Measurements from ENCODE around the gene OAT.

The OAT gene

DNA sequence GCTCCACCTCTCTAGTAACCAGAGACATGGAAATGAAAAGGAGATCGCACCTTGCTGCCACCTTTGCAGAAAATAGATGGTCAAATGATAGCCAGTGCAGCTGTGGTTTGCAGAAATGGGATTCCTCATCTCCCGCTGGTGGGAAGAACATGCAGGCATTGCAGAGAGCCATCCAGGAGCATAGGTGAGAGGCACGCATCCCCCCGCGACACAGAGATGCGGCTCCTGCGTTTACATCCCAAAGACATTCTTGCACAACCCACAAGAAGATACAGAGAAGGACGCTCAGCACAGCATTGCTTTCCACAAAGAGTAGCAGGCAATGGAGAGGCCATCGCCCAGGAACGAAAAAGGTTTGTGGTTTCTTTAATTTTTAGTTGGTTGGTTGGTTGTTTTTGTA lies 56.2 kb downstream of the OAT start:
- ATAC-seq = no peak

GRCh38 chr10:124359336-124359832 lies 59.3 kb downstream of the OAT start:
- no peak overlapping the region for H3K27ac Mint-ChIP-seq
- H3K4me1 Mint-ChIP-seq = peaks cover 6% of the 10 kb centered on the region
- ATAC-seq = no peak

More for the DNA sequence above, 56.2 kb downstream of the OAT start:
- DNase-seq (ENCODE audit: low spot score in 2 of 2) = no peak
- no peak overlapping the region for H3K27ac Mint-ChIP-seq
- H3K4me3 Mint-ChIP-seq = no peak overlapping the region
- H3K9me3 Mint-ChIP-seq = peaks cover 3% of the 10 kb centered on the region
- no peaks in the 10 kb centered on the region for H3K36me3 Mint-ChIP-seq
- H3K4me1 Mint-ChIP-seq = peaks cover 7% of the 10 kb centered on the region

GRCh38 chr10:124357561-124357885 lies 61.2 kb downstream of the OAT start:
- no peak for DNase-seq (ENCODE audit: low spot score in 2 of 2)
- ATAC-seq = no peak
- peaks cover 11% of the 10 kb centered on the region for H3K4me1 Mint-ChIP-seq
- H3K36me3 Mint-ChIP-seq = no peaks in the 10 kb centered on the region
- no peak overlapping the region for H3K27ac Mint-ChIP-seq
- no peak overlapping the region for H3K4me3 Mint-ChIP-seq
- peaks cover 3% of the 10 kb centered on the region for H3K9me3 Mint-ChIP-seq

More at GRCh38 chr10:124359336-124359832, 59.3 kb downstream of the OAT start:
- DNase-seq (ENCODE audit: low spot score in 2 of 2) = no peak
- Mint-ChIP-seq H3K4me3 (no peak overlapping the region), H3K9me3 (peaks cover 3% of the 10 kb centered on the region), H3K36me3 (no peaks in the 10 kb centered on the region)

DNA sequence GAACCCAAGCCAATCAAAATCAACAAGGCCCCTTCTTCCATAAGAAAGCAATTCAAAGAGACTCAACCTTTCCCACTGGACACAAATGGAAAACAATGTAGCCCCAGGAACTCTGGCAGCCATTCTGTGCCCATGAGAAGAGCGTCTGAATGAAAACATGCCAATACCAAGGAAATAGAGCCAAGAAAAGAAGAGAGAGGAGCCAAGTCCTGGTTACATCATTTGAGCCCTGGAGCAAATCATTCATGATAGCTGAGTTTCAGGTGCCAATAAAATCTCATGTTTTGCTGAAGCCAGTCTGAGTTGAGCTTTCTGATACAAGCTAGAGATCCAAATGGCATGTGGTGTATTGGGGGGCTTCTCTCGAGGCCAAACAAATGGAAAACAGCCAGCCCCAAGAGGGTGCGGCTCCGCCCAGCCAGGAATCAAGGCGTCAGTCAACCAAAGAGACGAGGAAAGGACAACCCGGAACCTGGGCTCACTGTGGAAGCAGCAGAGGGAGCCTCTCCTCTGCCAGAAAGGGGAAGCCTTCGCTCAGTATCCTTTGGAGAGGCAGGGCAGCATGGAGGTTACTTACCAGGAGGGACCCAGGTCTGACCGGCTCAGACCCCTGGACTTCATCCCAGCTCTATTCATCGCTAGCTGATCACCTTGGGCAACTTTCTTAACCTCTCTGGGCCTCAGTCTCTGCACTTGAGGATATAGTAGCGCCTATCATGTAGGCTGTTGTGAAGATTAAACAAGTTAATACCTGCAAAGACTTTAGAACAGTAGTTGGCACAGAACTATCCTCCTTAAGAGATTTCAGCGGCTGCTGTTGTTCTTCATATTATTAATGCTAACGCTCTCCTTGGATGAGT lies 61.8 kb downstream of the OAT start:
- ATAC-seq = no peak
- peaks cover 3% of the 10 kb centered on the region for H3K9me3 Mint-ChIP-seq
- no peaks in the 10 kb centered on the region for H3K36me3 Mint-ChIP-seq
- no peak overlapping the region for H3K27ac Mint-ChIP-seq
- DNase-seq (ENCODE audit: low spot score in 2 of 2) = no peak
- H3K4me1 Mint-ChIP-seq = peaks cover 11% of the 10 kb centered on the region
- no peak overlapping the region for H3K4me3 Mint-ChIP-seq

DNA sequence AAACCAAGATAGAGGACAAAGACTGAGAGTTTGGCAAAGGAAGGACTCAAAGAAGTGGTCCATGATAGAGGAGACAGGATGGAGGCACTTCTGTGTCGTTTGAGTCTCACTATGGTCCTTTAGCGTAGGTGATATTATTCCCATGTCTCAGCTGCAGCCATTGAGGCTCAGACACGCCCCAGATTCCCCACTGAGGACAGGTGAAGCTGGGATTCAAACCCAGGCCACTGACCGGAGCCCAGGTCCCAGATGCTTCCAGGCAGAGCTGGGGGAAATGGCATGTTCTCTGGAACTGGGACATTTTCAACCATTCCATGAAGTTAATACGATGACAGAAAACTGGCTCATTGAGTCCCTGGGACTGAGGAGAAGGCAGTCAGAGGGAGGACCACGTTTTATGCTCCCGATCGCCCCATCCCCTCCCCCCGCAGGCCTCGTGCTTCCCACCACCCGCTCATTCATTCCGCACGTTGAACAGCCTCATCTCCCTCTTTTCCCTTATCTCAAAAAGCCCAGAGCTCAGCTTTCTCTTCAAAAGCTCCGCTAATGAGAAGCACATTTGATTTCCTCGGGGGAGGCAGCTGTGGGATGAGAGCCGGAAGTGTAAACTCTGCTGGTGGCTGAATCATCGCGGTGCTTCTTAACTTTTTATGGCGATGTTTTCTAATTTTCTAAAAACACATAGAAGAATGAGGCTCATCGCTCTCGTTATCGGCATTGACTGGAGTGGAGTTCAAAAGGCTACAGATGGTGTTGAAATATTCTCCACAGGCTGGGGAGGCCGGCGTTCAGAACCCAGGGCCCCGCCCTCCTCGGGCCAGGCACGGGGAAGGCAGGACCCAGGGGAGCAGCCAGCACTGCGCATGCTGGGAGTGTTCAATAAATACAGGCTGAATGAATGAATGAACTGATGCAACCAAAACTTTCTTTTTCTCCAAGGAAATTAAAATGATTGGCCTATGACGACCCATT lies 64.0 kb downstream of the OAT start:
- ATAC-seq = peak; percentile 81
- H3K4me3 Mint-ChIP-seq = peak overlapping the region; percentile 70
- H3K36me3 Mint-ChIP-seq = no peaks in the 10 kb centered on the region
- H3K27ac Mint-ChIP-seq = peak overlapping the region; percentile 75
- H3K4me1 Mint-ChIP-seq = peaks cover 11% of the 10 kb centered on the region
- peak in 1 of 2 donors; percentile 60 for DNase-seq (ENCODE audit: low spot score in 2 of 2)
- peaks cover 2% of the 10 kb centered on the region for H3K9me3 Mint-ChIP-seq

- Mint-ChIP-seq H3K4me1 (peaks cover 11% of the 10 kb centered on the region), H3K36me3 (no peaks in the 10 kb centered on the region), H3K4me3 (peak overlapping the region; percentile 70), H3K27ac (no peak overlapping the region), H3K9me3 (no peaks in the 10 kb centered on the region)
- ATAC-seq (no peak), DNase-seq (ENCODE audit: low spot score in 2 of 2) (no peak)
Measured at GRCh38 chr10:124353896-124354295, 64.8 kb downstream of the OAT start.

DNA sequence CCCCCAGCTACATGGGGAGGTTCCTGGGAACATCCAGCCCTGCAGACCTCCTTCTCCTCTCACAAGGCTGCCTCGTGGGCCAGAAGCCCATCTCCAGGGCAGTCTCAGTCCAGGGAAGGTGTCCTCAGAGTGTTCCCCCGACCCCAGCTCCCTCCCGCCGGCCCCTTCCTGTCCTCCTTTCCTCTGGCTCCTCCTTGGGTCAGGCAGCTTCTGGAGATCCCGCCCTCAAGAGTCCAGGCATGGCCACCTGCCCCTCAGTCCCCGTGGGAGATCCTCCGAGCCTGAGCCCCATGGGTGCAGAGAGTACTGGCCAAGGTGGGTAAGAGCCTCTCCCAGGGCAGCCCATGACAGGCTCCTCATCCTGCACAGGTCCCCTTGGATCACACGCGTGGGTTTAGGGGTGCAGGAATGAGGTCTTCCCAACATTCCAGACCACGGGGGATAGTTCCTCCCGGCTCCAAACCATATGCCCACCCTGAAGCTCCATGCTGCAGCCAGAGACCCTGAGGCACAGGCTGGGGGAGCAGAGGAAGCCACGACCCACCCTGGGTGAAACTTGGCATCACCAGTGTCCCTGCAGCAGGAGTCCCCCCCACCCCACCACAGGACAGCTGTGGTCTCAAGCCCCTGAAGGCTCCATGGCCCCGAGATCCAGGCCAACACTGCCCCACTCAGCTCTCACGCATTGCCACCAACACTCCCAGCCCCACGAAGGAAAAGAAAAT lies 65.5 kb downstream of the OAT start:
- H3K27ac Mint-ChIP-seq = no peak overlapping the region
- H3K9me3 Mint-ChIP-seq = no peaks in the 10 kb centered on the region
- H3K36me3 Mint-ChIP-seq = no peaks in the 10 kb centered on the region
- peaks cover 11% of the 10 kb centered on the region for H3K4me1 Mint-ChIP-seq
- DNase-seq (ENCODE audit: low spot score in 2 of 2) (no peak), ATAC-seq (no peak)
- no peak overlapping the region for H3K4me3 Mint-ChIP-seq

DNA sequence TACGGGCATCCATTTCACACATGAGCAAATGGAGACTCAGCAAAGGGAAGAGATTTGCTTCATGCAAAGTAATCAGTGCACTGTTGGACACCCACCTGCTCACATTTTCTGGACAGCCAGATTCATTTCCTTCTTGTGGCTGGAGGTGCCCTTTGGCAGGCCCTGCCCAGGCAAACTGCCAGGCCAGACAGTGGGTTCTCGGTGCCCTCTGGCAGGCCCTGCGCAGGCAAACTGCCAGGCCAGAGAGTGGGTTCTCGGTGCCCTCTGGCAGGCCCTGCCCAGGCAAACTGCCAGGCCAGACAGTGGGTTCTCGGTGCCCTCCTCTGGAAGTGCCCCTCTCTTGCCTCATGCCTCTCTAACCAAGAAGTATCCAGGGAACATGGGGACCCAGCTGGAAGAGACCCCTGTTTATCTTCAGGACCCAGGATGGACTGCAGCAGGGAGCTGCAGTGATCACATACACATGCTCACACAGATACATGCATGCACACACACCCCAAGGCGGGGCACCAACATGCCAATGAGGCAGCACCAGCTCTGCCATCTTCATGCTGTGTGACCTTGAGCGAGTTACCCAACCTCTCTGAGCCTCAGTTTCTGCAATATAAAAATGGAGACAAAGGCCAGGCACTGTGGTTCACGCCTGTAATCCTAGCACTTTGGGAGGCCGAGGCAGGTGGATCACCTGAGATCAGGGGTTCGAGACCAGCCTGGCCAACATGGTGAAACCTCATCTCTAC lies 67.1 kb downstream of the OAT start:
- Mint-ChIP-seq H3K9me3 (no peaks in the 10 kb centered on the region), H3K36me3 (no peaks in the 10 kb centered on the region), H3K4me1 (peaks cover 11% of the 10 kb centered on the region), H3K4me3 (no peak overlapping the region), H3K27ac (no peak overlapping the region)
- DNase-seq (ENCODE audit: low spot score in 2 of 2) (no peak), ATAC-seq (no peak)

DNA sequence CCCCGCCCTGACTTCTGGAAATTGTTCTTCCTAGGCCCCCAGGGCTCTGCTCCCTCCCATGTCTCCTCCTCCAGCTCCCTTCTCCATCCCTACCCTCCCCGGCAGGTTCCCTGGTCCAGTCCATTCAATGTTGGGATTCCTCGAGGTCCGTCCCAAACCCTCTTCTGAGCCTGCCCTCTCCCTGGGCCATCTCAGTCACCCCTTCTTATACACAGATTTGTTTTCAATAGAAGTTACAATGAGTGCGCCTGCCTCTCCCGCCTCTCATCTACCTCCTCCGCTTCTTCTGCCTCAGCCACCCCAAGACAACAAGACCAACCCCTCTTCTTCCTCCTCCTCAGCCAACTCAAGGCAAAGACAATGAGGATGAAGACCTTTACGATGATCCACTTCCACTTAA lies 67.9 kb downstream of the OAT start:
- H3K27ac Mint-ChIP-seq = no peak overlapping the region
- no peak for DNase-seq (ENCODE audit: low spot score in 2 of 2)
- H3K9me3 Mint-ChIP-seq = no peaks in the 10 kb centered on the region
- H3K36me3 Mint-ChIP-seq = no peaks in the 10 kb centered on the region
- H3K4me1 Mint-ChIP-seq = peaks cover 11% of the 10 kb centered on the region
- ATAC-seq = no peak
- H3K4me3 Mint-ChIP-seq = no peak overlapping the region

- ATAC-seq = no peak
- no peak overlapping the region for H3K4me3 Mint-ChIP-seq
- no peak overlapping the region for H3K27ac Mint-ChIP-seq
- H3K36me3 Mint-ChIP-seq = no peaks in the 10 kb centered on the region
- no peak for DNase-seq (ENCODE audit: low spot score in 2 of 2)
- peaks cover 10% of the 10 kb centered on the region for H3K4me1 Mint-ChIP-seq
- no peaks in the 10 kb centered on the region for H3K9me3 Mint-ChIP-seq
Measured at GRCh38 chr10:124349996-124350280, 68.8 kb downstream of the OAT start.

DNA sequence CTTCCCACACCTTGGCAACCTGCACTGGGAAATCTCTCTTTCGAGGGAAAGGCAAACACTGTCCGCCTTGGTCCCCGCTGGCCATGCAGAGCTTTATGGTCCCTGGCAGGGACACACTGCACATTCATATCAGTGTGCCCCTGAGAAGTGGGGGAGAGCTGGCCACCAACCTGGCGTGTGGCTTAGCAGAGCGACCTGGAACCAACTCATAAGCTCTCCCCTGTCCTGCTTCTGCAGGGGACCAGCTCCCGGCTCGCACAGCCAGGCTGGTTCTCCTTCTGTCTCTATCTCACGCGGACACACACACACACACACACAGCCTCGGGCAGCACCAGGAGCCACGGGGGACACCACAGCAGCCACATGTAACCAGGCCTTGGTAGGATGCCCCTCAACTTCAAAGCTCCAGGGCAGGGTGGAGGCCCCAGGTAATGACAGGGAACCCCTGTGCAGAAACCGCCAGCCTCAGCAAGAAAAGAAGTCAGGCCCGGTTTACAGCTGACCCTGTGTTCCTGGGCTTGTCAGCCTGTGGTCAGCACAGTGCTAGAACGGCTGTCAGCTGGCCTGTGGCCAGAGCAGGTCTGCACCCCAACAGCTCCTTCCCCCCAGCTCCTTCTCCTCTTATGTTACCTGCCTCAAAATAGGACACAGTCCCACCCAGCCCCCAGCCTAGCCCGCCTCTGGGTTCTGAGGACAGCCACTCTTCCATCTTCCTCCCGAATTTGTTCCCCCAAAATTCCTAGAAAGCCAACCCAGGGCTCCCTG lies 69.3 kb downstream of the OAT start:
- Mint-ChIP-seq H3K4me1 (peaks cover 5% of the 10 kb centered on the region), H3K27ac (no peak overlapping the region), H3K36me3 (no peaks in the 10 kb centered on the region), H3K9me3 (no peaks in the 10 kb centered on the region), H3K4me3 (no peak overlapping the region)
- ATAC-seq = no peak
- DNase-seq (ENCODE audit: low spot score in 2 of 2) = no peak

DNA sequence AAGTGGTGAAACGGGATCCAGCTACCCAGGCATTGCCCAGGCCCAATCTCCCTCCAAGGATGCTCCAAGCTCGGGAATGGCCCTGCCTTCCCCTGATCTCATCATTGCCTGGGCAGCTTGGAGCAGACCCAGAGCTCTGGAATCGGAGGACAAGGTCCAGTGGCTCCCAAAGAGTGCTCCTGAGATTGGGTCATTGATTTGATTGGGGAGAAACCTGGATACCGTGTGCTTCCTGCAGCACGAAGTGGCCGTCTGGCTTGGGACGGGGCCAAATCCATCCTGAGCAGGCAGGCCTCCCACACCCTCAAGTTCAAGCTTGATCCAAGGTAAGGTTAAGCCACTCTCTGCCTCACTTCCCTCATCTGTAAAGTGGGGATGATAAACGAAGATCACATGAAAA lies 69.9 kb downstream of the OAT start:
- no peaks in the 10 kb centered on the region for H3K4me1 Mint-ChIP-seq
- H3K36me3 Mint-ChIP-seq = no peaks in the 10 kb centered on the region
- no peaks in the 10 kb centered on the region for H3K9me3 Mint-ChIP-seq
- DNase-seq (ENCODE audit: low spot score in 2 of 2) (no peak), ATAC-seq (no peak)
- no peak overlapping the region for H3K27ac Mint-ChIP-seq
- H3K4me3 Mint-ChIP-seq = no peak overlapping the region

- H3K9me3 Mint-ChIP-seq = no peaks in the 10 kb centered on the region
- peaks cover 2% of the 10 kb centered on the region for H3K4me1 Mint-ChIP-seq
- H3K36me3 Mint-ChIP-seq = no peaks in the 10 kb centered on the region
- no peak overlapping the region for H3K4me3 Mint-ChIP-seq
- DNase-seq (ENCODE audit: low spot score in 2 of 2) = no peak
- H3K27ac Mint-ChIP-seq = no peak overlapping the region
- no peak for ATAC-seq
Measured at GRCh38 chr10:124347956-124348355, 70.8 kb downstream of the OAT start.

Measured in stimulated activated effector memory CD8-positive, alpha-beta T cell treated with anti-CD3 and anti-CD28 coated beads, Interleukin-12 subunit alpha, Interleukin-12 subunit beta, amount 100 ng/mL, for 72 hours (primary cell).